Cerebellar cortex (tissue), 1 donor: Measurements from ENCODE around the gene ZNF547.

Experiments
- DNase-seq: peaks from one replicate; pipeline ENCODE4 v3.0.0-alpha.2; 2015; ENCODE audit warnings: low spot score

The ZNF547 gene

GRCh38 chr19:57362997-57363687, at the start of gene ZNF547, which contains the start of gene TRAPPC2B:
TSS of gene ZNF547 (plus strand) at chr19:57363551. CDS start at chr19:57368556, 5,005 bp downstream.
TSS of gene TRAPPC2B (plus strand) at chr19:57363551. CDS start at chr19:57364834, 1,283 bp downstream.
- peak; percentile 100 for DNase-seq

GRCh38 chr19:57314146-57314545, 49.2 kb upstream of the ZNF547 start:
- no peak for DNase-seq

- DNase-seq = peak; percentile 25
Observed at GRCh38 chr19:57317503-57317902, 45.8 kb upstream of the ZNF547 start.

GRCh38 chr19:57319869-57320179, 43.5 kb upstream of the ZNF547 start:
- no peak for DNase-seq

GRCh38 chr19:57320180-57321084, 42.9 kb upstream of the ZNF547 start, which contains the start of gene ZNF543:
TSS of gene ZNF543 (plus strand) at chr19:57320472. CDS start at chr19:57320854, 382 bp downstream.
- DNase-seq = peak; percentile 98

GRCh38 chr19:57321116-57321515, 42.2 kb upstream of the ZNF547 start:
- DNase-seq = no peak

GRCh38 chr19:57321751-57322150, 41.6 kb upstream of the ZNF547 start:
- no peak for DNase-seq

- no peak for DNase-seq
Observed at GRCh38 chr19:57324992-57325391, 38.4 kb upstream of the ZNF547 start.

- no peak for DNase-seq
Observed at GRCh38 chr19:57327993-57328392, 35.4 kb upstream of the ZNF547 start.

GRCh38 chr19:57334191-57334590, 29.2 kb upstream of the ZNF547 start:
- DNase-seq = no peak

- DNase-seq = no peak
Observed at GRCh38 chr19:57338877-57339276, 24.5 kb upstream of the ZNF547 start.

- no peak for DNase-seq
Observed at GRCh38 chr19:57342582-57342981, 20.8 kb upstream of the ZNF547 start.

GRCh38 chr19:57348136-57348535, 15.2 kb upstream of the ZNF547 start:
- DNase-seq = no peak

- DNase-seq = peak; percentile 99
Observed at GRCh38 chr19:57350877-57351805, 12.2 kb upstream of the ZNF547 start, which contains the start of gene ZNF304. TSS of gene ZNF304 (plus strand) at chr19:57351271. CDS start at chr19:57351665, 394 bp downstream.

- DNase-seq = no peak
Observed at GRCh38 chr19:57351867-57352266, 11.5 kb upstream of the ZNF547 start.

- DNase-seq = no peak
Observed at GRCh38 chr19:57355916-57356315, 7.4 kb upstream of the ZNF547 start.

GRCh38 chr19:57357406-57357805, 5.9 kb upstream of the ZNF547 start:
- no peak for DNase-seq

GRCh38 chr19:57359300-57359699, 4.1 kb upstream of the ZNF547 start:
- no peak for DNase-seq

- no peak for DNase-seq
Observed at GRCh38 chr19:57362419-57362818, 932 bp upstream of the ZNF547 start.

GRCh38 chr19:57363688-57364181, 384 bp downstream of the ZNF547 start:
- no peak for DNase-seq

GRCh38 chr19:57366776-57367175, 3.4 kb downstream of the ZNF547 start:
- DNase-seq = no peak

- DNase-seq = no peak
Observed at GRCh38 chr19:57374179-57374578, 10.8 kb downstream of the ZNF547 start.
